ENCODE results near the gene TPM3.

TPM3 gene

DNA sequence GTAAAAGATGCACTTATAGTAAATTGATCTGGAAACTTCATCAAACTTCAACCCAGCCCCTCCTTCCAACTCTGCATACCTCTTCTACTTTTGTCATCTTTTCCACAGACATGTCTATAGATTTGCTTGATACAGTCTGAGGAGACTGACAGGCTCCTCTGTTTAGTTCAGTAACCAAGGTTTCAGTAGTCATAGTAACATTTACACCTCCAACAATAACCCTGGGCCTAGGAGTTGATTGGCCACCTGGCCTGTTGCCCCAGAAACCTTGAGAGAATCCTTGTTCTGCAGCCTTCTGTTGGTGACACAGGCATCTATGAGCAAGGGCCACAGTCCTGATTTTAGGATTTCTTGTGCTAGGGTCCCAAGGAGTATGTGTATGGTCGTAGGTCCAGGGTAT is 14.3 kb upstream of the TPM3 start, which contains the start of gene CFAP141:
CFAP141 (minus strand) TSS at position 138 of the 400 bp plus-strand sequence; CDS start at position 112, 26 bp downstream.
- DNase-seq (ENCODE audit: low read depth in 4 of 4, low spot score in 1 of 4): no peak

DNA sequence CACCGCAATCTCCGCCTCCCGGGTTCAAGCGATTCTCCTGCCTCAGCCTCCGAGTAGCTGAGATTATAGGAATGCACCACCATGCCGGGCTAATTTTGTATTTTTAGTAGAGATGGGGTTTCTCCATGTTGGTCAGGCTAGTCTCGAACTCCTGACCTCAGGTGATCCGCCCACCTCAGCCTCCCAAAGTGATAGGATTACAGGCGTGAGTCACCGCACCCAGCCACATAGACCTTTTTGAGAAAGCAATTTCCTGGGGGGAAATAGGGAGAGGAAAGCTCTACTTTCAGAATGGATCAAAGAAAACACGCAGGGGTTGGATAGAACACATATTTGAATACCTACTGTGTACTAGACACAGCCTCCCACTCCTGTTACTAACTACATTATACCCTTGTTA is 13.9 kb upstream of the TPM3 start:
- DNase-seq (ENCODE audit: low read depth in 4 of 4, low spot score in 1 of 4): peak in 1 of 4 experiments; percentile 13

DNA sequence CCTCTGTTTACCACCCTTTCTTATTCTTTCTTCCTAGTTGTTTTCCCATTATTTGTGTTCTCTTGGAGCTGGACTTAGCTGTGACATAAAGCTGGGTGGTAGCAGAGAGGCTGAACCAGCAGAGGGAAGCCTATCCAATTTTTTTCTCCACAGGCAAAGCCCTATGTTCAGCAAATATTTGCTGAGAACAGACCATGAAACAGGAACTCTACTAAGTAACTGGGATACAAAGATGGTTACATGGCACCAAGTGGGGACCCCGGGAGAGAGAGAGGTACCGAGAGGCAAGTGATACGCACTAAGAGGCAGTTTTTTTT is 7.6 kb upstream of the TPM3 start:
- DNase-seq (ENCODE audit: low read depth in 4 of 4, low spot score in 1 of 4): no peak

DNA sequence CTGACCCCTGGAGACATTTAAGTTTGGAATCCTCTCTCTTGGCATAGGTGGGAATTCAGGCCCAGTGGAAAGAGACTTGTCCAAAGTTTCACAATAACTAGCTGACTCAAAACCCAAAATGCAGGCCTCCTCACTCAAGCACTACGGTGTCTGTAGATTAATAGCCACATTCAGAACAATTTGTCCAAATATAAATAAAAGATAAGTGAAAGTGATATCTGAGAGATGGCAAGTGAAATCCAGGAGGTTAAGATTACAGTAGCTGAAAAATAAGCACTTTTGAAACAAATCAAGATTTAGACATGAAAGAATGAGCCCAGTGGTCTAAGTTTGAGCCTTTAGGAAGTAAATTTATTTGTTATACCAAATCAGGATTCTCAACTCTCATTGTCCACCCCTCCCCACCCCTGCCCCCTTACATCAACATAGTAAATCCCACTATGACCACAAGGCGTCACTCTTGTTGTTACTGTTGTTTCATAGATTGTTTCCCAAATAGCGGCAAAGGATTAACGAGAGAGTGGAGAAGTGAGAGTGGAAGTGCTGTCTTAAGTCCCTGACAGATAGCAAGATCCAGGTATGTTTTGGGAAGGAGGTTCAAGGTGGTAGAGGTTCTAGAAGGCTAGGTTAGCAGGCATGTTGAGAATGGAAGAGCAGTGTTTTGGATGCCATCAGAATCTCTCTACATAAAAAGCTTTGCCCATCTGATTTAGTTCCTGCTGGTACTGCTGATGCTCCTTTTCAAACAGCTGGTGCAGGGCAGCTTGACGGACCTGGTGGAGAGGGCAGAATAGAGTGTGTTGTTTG is 7.1 kb upstream of the TPM3 start:
- no peak for DNase-seq (ENCODE audit: low read depth in 4 of 4, low spot score in 1 of 4)

DNA sequence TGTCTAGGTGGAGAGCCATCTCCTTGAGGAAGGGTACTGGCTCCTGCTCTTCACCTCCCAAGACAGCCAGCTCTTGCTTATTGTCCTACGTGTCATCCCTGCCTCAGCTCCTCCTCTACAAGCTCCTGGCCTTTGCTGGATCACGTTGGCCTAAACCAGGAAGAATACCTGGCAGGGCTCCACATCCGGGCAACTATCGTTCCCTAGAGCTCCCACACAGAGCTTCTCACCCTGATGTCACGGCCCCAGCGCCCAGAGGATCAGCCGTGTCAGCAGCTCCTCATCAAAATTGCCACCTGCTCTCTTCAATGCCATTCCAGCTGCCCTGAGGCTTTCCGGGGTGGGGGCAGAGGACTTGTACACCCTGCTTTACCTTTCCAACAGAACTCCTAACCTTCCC is 1.9 kb upstream of the TPM3 start:
- DNase-seq (ENCODE audit: low read depth in 4 of 4, low spot score in 1 of 4): no peak

DNA sequence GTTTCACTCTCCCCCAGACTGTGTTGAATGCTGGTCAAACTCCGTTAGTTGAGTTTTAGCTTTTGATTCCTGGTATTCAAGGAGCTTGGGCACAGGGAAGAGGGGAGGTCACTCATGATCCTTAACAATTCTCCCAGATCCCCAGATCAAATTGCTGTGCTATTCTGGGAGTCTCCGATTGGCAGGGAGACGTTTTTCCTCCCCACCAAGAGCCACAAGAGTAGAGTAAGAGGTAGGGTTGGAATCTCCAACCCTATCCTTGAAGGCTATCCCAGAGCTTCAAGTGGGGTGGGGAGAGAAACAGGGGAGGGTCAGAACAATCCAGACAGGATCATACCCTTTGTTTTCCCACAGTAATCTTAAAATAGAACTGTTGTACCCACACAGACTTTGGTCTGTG is 576 bp upstream of the TPM3 start:
- no peak for DNase-seq (ENCODE audit: low read depth in 4 of 4, low spot score in 1 of 4)

DNA sequence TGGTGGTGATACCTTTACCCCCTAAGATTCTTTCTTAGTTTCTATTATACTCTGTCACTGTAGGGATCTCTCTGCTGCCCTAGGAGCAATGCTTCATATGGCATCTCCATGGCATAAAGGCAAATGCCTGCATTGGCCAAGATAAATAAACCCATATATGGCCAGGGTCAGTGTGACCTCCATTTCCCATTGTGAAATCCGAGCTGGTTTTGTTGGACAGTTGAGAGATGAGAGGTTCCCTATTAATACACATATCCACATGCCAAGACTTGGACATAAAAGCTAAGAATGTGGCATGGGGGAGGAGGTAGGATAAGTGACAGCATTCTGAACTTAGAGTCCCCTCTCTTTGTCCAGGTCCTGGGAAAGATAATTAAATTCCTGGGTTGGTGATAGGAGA is 1.4 kb downstream of the TPM3 start:
- no peak for DNase-seq (ENCODE audit: low read depth in 4 of 4, low spot score in 1 of 4)

DNA sequence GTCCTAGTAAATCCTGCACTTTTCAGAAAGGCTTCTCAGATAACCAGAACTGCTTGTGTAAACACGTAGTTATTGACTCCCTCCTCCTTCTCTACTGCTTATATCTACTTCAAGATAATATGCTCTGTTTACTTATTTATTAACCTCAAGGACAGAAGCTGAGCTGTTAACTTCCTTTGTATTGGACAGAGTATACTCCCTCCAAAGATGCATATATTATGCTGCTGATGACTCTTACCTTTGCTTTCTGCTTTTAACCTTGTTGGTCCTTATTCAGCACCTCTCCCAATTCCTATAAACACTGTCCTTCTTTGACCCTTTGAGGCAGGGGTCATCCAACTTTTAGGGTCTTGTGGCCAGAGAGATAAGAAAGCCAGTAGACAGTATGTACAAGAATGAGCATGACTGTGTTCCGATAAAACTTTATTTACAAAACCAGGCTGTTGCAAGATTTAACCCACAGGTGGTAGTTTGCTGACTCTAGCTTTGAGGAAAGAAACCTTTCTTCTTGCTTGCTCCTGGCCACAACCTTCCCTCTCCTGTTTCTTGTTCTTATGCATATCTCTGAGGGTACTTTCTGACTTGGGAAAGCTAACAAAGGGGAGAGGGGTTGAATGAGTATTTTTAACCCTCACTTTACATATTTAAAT is 4.9 kb downstream of the TPM3 start:
- DNase-seq (ENCODE audit: low read depth in 4 of 4, low spot score in 1 of 4): no peak

DNA sequence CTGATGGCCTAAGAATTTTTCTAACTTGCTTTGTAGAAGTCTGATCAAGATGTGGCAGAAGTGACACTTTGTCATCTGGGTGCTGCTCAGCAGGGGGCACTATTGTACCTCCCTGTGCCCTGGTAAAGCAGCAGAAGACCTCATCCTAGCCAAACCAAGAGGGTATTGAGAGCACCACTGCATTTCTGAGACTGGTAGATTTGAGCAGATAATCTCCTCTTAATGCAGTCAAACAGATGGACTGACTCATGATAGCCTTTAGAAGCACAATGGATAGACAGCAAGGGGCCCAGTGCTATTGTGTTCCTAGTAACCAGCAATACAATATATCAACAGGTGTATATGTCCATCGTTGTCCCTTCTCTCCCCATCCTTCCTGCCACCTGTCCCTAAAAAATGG is 5.7 kb downstream of the TPM3 start:
- peak in 3 of 4 experiments; percentile 44 to 55 (median 53) for DNase-seq (ENCODE audit: low read depth in 4 of 4, low spot score in 1 of 4)

DNA sequence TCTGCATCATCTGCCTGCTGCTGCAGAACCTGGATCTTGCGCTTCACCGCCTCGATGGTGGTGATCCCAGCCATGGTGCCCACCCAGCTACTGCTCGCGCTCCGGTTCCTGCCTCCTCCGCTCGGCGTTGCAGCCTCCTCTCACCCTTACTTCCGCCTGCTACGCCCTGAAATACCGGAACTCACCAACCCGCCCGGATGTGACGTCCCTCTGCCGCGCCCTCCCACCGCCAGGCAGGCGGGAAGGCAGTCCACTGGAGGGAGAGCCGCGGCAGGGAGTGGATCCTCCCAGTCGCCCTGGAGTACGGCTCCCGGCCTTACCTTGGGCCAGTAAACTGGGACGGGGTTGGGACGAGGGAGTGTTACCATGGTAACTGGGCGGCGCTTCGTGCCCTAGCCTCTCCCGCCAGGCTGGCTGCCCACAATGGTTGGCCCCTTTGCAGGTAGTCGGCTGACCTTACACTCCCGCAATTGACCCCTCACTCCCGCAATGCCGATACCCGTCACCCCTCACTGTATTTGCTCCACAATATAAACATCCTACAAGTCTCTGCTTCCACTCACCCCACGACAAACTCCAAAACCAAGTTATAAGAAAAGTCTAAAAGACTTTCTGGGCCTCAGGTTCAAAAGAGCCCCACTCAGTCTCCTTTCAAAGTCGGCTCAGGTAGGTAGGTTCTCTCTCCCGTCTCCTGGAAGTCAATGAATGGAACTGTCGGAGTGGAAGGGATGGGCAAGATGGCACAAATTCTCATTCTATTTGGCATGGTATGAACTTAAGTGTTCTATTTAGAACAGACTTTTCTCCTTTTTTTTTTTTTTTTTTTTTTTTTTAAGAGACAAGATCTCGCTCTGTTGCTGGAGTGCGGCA is 8.6 kb downstream of the TPM3 start:
- DNase-seq (ENCODE audit: low read depth in 4 of 4, low spot score in 1 of 4): peak; percentile 88 to 95 (median 93)

DNA sequence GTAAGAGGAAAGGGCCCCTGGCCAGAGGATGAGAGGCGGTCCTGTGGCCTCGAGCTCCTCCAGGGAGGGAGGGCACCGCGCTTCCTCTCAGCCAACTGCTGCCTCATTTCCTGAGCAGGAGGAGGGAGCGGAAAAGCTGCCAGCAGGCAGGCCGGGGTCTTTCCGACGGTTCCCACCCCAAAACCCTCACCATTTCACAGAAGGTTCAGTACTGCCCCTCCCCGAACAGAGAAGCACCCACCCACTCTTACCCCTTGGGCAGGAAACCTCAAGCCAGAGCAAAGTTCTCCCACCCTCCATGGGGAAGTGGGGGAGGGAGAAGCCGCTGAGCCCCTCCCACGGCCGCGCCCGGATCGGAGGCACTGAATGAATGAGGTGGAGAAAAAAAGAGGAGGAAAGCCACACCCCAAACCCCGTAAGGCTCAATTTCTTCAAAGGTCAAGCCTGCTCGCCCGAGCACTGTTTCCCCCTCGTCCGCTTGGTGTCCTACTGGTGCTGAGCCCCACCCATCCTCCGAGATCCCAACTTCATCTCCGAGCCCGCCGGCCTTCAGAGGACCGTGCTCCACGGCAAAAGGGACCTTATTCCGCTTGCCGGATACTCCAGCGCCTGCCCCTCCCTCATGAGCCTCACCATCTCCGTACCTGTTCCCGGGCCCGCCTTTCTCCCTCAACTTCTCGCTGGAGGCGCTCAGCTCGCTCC is 9.4 kb downstream of the TPM3 start:
- peak in 3 of 4 experiments; percentile 27 to 75 (median 64) for DNase-seq (ENCODE audit: low read depth in 4 of 4, low spot score in 1 of 4)

DNA sequence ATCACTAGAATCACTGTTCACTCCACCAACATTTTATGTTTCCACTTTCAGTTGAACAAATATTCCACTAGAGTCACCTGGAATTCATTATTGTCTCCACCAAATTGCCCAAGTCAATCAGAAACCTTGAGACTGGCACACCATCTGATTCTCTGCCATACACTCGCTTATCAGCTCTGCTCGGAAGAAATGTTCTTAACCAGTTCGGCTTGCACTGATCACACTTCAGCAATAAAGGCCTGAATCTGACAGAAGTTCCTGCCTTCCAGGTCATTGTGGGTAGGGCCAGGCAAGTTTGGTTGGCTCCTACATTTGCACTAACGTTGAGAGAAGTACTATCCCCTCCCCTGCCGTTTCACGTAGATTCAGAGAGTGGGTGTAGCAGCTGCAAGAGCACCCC is 10.0 kb downstream of the TPM3 start:
- no peak for DNase-seq (ENCODE audit: low read depth in 4 of 4, low spot score in 1 of 4)

DNA sequence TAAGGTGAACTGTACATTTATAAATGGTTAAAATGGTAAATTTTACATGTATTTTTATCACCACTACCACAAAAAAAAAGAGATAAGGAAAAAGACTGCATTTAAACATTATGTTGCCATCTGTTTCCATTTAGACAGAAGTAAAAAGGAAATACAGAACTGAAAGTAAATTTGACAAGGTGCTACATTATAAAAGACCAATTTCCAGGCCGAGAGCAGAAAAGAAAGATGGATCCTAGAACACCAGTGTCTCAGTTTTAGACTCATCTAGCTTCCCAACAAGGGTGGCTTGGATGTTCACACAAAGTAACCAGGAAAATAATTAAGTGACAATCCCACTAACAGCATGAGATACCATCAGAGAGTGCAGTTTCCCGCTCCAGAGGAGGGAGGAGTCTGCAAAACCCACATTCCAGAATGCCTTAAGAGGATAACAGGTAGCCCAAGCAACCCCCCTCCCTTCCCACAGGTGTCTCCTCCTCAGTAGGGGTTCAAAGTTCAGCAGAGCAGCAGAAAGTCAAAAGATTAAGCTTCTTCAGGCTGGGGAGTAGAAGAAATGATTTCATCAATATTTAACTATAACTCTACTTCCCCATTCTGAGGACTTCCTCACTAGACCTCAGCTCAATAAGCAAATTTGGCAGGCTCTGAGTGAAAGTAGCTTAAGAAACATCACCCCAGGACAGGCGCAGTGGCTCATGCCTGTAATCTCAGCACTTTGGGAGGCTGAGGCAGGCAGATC is 11.8 kb downstream of the TPM3 start:
- DNase-seq (ENCODE audit: low read depth in 4 of 4, low spot score in 1 of 4): no peak

DNA sequence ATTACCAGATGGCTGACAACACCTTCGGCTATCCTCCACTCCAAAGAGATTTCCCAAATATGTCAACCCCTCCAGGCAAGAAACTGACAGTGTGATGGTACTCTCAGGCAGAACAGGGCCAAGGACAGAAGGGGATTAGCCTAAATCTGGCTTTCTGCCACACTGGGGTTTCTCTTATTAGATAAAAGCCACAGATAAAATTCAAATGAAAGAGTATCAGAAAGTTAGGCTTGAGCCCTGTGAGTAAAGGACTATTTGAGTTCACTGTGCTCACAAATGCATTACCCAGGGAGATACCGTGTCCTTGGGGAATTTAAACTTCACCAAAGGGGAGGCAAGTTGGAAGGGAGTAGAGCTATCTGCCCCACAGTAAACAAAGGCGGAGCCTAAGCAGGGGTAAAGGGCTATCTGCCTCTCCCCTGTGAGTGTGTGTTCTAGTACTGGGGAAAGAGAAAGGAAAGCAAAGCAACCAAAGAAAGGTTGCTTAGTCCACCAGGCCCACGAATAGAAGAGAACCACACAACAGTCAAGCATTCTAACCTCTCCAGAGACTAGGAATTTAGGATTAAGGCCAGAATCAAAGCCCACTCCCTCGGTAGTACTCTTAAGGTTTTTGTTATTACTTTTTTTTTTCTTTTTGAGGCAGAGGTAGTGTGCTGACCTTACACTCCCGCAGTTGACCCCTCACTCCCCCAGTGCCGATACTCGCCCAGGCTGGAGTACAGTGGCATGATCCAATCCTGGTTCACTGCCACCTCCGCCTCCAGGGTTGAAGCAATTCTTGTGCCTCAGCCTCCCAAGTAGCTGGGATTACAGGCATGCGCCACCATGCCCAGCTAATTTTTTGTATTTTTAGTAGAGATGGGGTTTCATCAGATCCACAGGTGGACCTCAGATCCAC is 12.7 kb downstream of the TPM3 start:
- DNase-seq (ENCODE audit: low read depth in 4 of 4, low spot score in 1 of 4): no peak

DNA sequence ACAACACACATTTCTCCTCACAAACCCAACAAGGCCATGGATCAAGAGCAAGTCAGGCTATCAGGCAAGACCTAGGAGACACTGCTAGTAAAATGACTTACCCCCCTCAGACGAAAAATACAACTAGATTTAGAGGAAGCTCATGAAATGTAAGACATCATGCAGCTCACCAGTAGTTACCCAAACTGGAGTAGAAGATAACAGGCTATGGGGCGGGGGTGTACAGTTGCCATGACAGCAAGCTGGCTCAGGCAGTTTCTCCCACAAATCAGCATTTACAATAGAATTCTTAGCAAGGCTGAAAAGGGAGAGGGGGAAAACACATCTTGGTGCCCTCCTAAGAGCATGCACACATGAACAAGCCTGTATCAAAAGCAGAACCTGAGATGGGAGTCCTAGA is 13.9 kb downstream of the TPM3 start:
- DNase-seq (ENCODE audit: low read depth in 4 of 4, low spot score in 1 of 4): no peak

DNA sequence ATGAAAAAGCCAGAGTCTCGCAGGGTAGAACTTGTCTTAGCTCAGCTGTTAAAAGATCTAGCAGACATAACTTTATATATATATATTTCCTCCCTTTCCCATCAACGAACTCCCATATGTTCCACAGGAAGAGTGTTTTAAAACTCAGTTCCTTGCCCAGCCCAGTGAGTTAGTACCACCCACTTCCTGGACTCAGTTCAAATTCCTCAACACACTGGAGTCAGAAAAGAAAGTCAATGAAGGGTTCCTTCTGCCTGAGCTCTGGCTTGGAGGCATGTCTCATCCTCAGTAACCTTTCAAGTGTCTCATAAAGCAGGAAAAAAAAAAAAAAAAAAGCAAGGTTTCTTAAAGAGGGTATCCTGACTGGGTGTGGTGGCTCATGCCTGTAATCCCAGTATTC is 15.6 kb downstream of the TPM3 start:
- DNase-seq (ENCODE audit: low read depth in 4 of 4, low spot score in 1 of 4): no peak

DNA sequence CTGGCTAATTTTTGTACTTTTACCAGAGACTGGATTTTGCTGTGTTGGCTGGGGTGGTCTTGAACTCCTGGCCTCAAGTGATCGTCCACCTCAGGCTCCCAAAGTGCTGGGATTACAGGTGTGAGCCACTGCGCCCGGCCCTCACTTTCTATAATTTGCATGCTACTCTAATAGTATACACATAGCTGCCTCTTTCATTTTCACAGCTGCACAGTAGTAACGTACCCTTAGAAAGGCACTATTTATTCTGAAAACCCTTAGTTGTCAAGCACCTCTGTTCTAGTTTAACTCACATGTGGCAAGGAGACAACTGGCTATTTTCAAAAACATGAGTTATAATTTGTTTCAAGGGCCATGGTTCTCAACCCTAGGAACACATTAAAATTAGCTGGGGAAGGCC is 17.2 kb downstream of the TPM3 start:
- DNase-seq (ENCODE audit: low read depth in 4 of 4, low spot score in 1 of 4): no peak

DNA sequence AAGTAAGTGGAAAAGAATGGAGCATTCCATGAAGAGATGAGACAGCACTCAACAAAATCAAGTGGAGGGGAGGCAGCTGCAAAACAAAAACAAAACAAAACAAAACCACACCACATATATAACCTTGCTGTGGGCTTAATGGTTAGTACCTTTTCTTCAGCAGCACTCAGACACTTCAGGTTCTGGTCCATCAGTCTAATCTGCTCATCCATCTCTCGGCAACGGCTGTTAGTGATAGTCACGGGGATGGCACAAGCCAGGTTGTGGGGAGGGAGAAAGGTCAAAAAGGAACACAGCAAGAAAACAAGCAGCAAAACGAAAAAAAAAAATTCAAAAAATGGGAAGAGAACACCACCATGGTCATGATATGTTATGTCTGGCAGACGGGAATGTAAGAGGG is 20.0 kb downstream of the TPM3 start:
- DNase-seq (ENCODE audit: low read depth in 4 of 4, low spot score in 1 of 4): no peak

DNA sequence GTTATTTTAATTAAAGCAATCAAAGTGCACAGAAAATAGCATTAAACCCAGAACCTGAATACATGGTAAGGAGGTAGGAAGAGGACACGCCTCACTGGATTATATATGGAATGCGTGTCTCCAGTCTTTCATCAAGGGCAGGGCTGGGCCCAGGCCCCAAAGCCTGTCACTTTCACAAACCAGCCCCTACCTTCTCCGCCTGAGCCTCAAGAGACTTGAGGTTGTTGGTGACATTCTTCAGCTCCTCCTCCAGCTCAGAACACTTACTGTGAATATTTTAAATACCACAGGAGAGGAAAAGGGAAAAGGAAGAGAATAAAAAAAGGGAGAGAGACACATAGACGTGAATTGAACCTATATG is 20.7 kb downstream of the TPM3 start:
- DNase-seq (ENCODE audit: low read depth in 4 of 4, low spot score in 1 of 4): no peak
